RWPE2 (cell line): ENCODE data around the gene PTPRT.

Source experiments
- ATAC-seq: fragments of 200-7000 bp; cut with Tn5 transposase; 3 replicates; pipeline ENCODE4 v1.9.1; 2021; ENCODE audit warnings: low read depth
- DNase-seq: peaks from one replicate; pipeline ENCODE4 v3.0.0-alpha.2; 2020; ENCODE audit warnings: low spot score
- H3K27ac ChIP-seq: fragments of 450-650 bp; 2 replicates; pipeline ENCODE4 v1.5.1; 2017; ENCODE audit warnings: mild to moderate bottlenecking; ENCODE audit not compliant: poor library complexity, severe bottlenecking
- H3K27me3 ChIP-seq: fragments of 250-450 bp; sonication (Bioruptor Pico); 2 replicates; pipeline ENCODE4 v1.5.1; 2021; ENCODE audit warnings: mild to moderate bottlenecking, moderate library complexity; ENCODE audit not compliant: insufficient read depth, poor library complexity, severe bottlenecking
- H3K36me3 ChIP-seq: fragments of 250-450 bp; sonication (Bioruptor Pico); 2 replicates; pipeline ENCODE4 v1.5.1; 2020; ENCODE audit warnings: low read depth, mild to moderate bottlenecking, moderate library complexity
- H3K4me1 ChIP-seq: fragments of 250-450 bp; sonication (Bioruptor Pico); 2 replicates; pipeline ENCODE4 v1.5.1; 2021; ENCODE audit warnings: mild to moderate bottlenecking, moderate library complexity; ENCODE audit not compliant: insufficient read depth, poor library complexity, severe bottlenecking
- H3K4me3 ChIP-seq: fragments of 250-450 bp; sonication (Bioruptor Pico); 2 replicates; pipeline ENCODE4 v1.5.1; 2021; ENCODE audit warnings: mild to moderate bottlenecking, moderate library complexity; ENCODE audit not compliant: severe bottlenecking
- H3K9me3 ChIP-seq: fragments of 250-450 bp; sonication (Bioruptor Pico); 2 replicates; pipeline ENCODE4 v1.5.1; 2021; ENCODE audit warnings: mild to moderate bottlenecking, moderate library complexity; ENCODE audit not compliant: severe bottlenecking
- TF ChIP-seq, protein P1 (sequence below): fragments of 450-650 bp; IDR thresholded peaks from one replicate; pipeline ENCODE4 v1.5.1; 2017; ENCODE audit warnings: mild to moderate bottlenecking, moderate library complexity; ENCODE audit not compliant: poor library complexity, severe bottlenecking

PTPRT gene

DNA sequence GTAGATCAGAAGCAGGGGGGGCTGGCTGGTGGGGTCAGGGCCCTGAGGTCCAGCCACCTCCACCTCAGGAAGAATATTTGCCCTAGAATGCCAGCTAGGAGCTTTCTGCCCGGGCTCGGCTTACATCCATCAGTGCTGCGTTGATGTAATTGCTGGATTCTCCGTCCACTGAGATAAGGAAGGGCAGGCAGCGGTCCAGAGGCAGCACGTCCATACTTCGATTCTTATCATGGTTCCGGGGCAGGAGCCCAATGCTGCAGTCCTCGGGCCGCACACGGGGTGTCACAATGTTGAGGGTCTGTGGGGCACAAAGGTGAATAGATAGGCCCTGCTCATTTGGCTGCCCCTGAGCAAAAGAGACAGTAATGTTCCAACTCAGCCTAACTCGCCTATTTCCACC lies 1087.7 kb downstream of the PTPRT start:
- ATAC-seq = no peak
- H3K36me3 ChIP-seq = no peaks in the 10 kb centered on the region
- no peak for DNase-seq
- TF ChIP-seq, protein P1, sequence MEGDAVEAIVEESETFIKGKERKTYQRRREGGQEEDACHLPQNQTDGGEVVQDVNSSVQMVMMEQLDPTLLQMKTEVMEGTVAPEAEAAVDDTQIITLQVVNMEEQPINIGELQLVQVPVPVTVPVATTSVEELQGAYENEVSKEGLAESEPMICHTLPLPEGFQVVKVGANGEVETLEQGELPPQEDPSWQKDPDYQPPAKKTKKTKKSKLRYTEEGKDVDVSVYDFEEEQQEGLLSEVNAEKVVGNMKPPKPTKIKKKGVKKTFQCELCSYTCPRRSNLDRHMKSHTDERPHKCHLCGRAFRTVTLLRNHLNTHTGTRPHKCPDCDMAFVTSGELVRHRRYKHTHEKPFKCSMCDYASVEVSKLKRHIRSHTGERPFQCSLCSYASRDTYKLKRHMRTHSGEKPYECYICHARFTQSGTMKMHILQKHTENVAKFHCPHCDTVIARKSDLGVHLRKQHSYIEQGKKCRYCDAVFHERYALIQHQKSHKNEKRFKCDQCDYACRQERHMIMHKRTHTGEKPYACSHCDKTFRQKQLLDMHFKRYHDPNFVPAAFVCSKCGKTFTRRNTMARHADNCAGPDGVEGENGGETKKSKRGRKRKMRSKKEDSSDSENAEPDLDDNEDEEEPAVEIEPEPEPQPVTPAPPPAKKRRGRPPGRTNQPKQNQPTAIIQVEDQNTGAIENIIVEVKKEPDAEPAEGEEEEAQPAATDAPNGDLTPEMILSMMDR = no peak
- no peak overlapping the region for H3K4me3 ChIP-seq
- no peak overlapping the region for H3K27ac ChIP-seq
- H3K27me3 ChIP-seq = peaks cover 3% of the 10 kb centered on the region
- peaks cover 6% of the 10 kb centered on the region for H3K9me3 ChIP-seq
- H3K4me1 ChIP-seq = no peaks in the 10 kb centered on the region

DNA sequence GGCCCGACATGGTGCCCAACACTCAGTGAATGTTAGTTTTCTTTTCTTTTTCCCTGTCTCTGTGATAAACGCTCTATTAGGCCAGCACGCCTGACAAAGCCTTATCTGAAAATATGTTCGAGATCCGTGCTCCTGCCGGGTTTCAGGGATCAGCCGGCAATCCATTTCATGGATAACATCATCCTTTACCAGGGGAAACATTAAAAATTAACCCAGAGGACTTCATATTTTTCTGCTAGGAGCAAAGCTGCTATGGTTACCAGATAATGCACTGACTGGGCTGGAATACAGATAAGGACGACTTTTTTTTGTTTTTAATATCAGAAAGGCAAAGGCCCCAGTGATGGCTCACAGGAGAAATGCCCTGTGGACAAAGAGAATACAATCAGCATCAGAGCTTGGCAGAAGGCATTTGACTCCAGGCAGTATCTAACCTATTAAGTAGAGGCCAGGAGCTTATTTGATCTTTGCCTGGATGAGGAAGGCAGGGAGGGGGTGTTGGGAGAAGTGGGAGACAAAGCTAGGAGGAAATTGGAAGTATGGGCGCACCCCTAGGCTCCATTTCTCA lies 1089.5 kb downstream of the PTPRT start:
- no peak overlapping the region for H3K4me3 ChIP-seq
- ATAC-seq = no peak
- TF ChIP-seq, protein P1 = no peak
- H3K36me3 ChIP-seq = no peaks in the 10 kb centered on the region
- no peak for DNase-seq
- peaks cover 2% of the 10 kb centered on the region for H3K9me3 ChIP-seq
- no peaks in the 10 kb centered on the region for H3K4me1 ChIP-seq
- peaks cover 3% of the 10 kb centered on the region for H3K27me3 ChIP-seq
- H3K27ac ChIP-seq = no peak overlapping the region

DNA sequence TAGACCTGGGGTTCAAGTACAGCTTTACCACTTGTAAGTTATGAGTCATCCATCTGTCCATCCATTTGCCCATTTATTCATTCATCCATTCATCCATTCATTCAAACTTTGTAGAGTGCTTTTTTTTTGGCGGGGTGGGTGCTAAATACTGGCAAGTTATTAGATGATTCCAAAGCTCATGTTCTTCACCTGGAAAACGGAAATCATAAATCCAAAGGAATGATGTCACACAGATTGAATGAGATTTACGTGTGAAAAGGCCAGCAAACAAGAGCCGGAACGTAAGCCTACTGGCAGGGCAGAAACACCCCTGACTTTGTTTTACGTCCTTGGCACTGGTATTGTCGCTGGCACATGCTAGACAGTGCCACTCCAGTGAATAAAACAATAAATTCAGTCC lies 1090.6 kb downstream of the PTPRT start:
- Histone ChIP-seq H3K9me3 (peaks cover 2% of the 10 kb centered on the region), H3K4me1 (no peaks in the 10 kb centered on the region), H3K4me3 (no peak overlapping the region), H3K36me3 (no peaks in the 10 kb centered on the region), H3K27me3 (peaks cover 3% of the 10 kb centered on the region), H3K27ac (no peak overlapping the region)
- ATAC-seq = no peak
- no peak for DNase-seq
- TF ChIP-seq, protein P1 = no peak

DNA sequence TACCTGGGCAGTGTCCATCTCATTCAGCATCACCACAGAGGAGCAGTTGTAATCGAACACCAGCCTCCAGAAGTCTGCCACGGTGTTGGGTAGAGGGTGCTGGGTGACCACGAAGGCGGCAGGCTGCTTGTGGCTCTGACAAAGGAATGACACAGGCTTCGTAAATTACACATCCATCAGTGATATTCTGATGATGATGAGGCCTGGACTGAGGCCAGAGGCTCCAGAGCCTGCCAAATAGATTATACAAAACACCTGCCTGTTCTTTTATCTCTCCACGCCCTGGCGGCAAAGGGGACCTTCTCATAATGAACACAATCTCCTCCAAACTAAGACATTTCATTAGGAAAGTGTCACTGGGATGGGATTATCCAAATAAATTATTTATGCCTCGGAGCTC lies 1091.3 kb downstream of the PTPRT start:
- ATAC-seq (no peak), DNase-seq (no peak)
- Histone ChIP-seq H3K27me3 (peaks cover 3% of the 10 kb centered on the region), H3K36me3 (no peaks in the 10 kb centered on the region), H3K4me3 (no peak overlapping the region), H3K27ac (no peak overlapping the region), H3K9me3 (peaks cover 2% of the 10 kb centered on the region), H3K4me1 (no peaks in the 10 kb centered on the region)
- TF ChIP-seq, protein P1 = no peak

DNA sequence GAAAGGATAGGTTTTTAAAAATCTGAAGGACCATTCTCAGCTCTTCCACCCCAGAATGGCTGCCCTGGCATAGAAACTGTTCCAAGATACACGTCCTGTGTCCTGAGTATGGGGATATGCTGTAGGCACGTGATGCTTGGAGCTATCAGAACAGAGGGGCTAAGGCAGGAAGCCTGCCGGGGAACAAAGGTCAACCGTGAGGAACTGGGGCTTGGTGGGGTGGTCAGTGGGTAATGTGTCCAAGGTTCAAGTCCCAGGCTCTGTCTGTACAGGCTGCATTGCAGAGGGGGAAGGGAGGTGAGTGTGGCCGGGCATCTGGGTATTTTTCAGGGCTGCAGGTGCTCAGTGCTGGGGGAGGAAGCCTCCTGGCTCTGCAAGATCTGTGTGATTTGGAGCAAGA lies 1092.0 kb downstream of the PTPRT start:
- no peaks in the 10 kb centered on the region for H3K4me1 ChIP-seq
- peaks cover 3% of the 10 kb centered on the region for H3K27me3 ChIP-seq
- no peak for ATAC-seq
- DNase-seq = no peak
- no peak overlapping the region for H3K27ac ChIP-seq
- TF ChIP-seq, protein P1 = no peak
- no peaks in the 10 kb centered on the region for H3K36me3 ChIP-seq
- peaks cover 2% of the 10 kb centered on the region for H3K9me3 ChIP-seq
- H3K4me3 ChIP-seq = no peak overlapping the region
